ENCODE data around the gene OST4. TPM values are rescaled to one million over a fixed set of nuclear protein-coding genes. Genes with fewer than 3 reads are reported as not detected.
A peak's percentile ranks its signal among the peaks of the same experiment; 100 is the strongest.
"Not testable (repeated sequence)": the region's sequence is repeated elsewhere in the genome, so short reads cannot be mapped to it uniquely, and the experiment has no call there.

OST4 gene
- total RNA-seq (100 to 1,000 TPM; 215 to 466 (median 343) TPM), polyA plus RNA-seq (100 to 1,000 TPM; 335 to 517 TPM)
- long read RNA-seq, donor 1, transcript OST4-203 (3 exons, 561 nt), result major isoform, 158 of 164 reads
- long read RNA-seq, donor 1, partial matches to known transcripts, result 0 of 164 reads
- long read RNA-seq, donor 1, other reads (novel, unspliced or antisense), result 2 of 164 reads
- long read RNA-seq, donor 2, transcript OST4-203 (3 exons, 561 nt), result major isoform, 45 of 49 reads
- long read RNA-seq, donor 2, partial matches to known transcripts, result 1 of 49 reads
- long read RNA-seq, donor 2, other reads (novel, unspliced or antisense), result 0 of 49 reads
- long read RNA-seq, donor 3, transcript OST4-203 (3 exons, 561 nt), result major isoform, 122 of 129 reads
- long read RNA-seq, donor 3, partial matches to known transcripts, result 3 of 129 reads
- long read RNA-seq, donor 3, other reads (novel, unspliced or antisense), result 1 of 129 reads

DNA sequence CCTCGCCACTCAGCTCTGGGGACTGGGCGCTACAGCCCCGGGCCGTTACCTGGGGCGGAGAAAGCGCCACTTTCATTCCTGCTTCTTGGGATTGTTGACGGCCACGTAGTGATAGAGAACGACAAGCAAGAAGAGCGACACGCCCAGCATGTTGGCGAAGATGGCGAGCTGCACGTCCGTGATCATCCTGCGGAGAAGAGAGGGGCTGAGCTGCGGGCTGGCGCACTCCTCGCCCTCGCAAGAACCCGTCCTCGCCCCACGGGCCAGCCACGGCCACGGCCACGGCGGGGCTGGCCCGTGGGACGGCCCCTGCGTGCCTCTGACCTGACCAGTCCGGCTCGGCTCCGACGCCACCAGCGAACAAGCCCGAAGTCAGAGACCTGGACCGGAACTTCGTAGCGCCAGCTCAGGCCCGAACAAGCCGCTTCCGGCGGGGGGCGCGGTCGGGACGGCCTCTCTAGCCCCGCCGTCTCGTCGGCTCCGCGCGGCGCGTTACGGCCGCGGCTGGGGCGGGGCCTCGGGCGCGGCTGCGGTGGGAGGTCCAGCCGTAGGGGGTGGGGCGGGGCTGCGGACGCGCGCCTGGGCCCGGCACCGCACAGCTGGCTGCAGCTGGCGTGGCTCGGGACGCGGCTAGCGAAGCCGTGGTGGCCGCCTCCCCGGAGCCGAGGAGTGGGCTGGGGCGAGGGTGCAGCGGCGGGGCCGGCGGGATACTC lies at the start of gene OST4:
Gene OST4 (minus strand): TSS at position 378 of the 713 bp plus-strand sequence.
- intact Hi-C loops (cut with DNase I), result loop anchor here in 4 of 10 donors (1.0 to 5.0 kb wide), 4 partner anchors 20 to 39 kb away; partner anchors contain the start of genes AGBL5 (in 2 of the 4) and TMEM214 (in 1 of the 4)
- ATAC-seq, result peak; percentile 77 to 95 (median 92)
- H3K4me3 ChIP-seq, result peak within 1 kb of the TSS; percentile 55 to 99 (median 89)
- 0% methylated on average over 5 to 86 of the region's 86 CpGs for WGBS, 4 donors
- peaks cover 3 to 72% (median 48%) of the 10 kb centered on the region in 12 donors for H3K4me1 ChIP-seq
- TF ChIP-seq POLR2A (IDR thresholded peaks at IDR 0.05), result peak in 1 of 2 donors; percentile 77
- TF ChIP-seq, protein P1, sequence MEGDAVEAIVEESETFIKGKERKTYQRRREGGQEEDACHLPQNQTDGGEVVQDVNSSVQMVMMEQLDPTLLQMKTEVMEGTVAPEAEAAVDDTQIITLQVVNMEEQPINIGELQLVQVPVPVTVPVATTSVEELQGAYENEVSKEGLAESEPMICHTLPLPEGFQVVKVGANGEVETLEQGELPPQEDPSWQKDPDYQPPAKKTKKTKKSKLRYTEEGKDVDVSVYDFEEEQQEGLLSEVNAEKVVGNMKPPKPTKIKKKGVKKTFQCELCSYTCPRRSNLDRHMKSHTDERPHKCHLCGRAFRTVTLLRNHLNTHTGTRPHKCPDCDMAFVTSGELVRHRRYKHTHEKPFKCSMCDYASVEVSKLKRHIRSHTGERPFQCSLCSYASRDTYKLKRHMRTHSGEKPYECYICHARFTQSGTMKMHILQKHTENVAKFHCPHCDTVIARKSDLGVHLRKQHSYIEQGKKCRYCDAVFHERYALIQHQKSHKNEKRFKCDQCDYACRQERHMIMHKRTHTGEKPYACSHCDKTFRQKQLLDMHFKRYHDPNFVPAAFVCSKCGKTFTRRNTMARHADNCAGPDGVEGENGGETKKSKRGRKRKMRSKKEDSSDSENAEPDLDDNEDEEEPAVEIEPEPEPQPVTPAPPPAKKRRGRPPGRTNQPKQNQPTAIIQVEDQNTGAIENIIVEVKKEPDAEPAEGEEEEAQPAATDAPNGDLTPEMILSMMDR (IDR thresholded peaks at IDR 0.05), result peak in 2 of 12 donors; percentile 30 to 40
- peaks cover 0 to 39% (median 32%) of the 10 kb centered on the region in 9 donors for H3K36me3 ChIP-seq
- peak within 1 kb of the TSS; percentile 62 to 99 (median 96) for H3K27ac ChIP-seq
- DNase-seq, result peak; percentile 95 to 97 (median 96)
- no peaks in the 10 kb centered on the region for H3K9me3 ChIP-seq
- H3K27me3 ChIP-seq, result no peaks in the 10 kb centered on the region

DNA sequence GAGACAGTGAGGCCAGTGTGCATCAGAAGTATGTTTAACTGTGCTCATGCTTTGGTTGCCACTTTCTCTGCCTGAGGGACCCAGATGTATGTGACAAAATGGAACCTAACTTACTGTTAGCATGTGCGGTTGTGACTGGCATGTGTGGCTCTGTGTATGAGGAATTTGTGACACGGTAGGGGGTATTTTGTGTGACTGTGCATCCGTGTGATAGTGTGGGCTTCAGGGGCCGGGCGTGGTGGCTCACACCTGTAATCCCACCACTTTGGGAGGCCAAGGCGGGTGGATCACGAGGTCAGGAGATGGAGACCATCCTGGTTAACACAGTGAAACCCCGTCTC lies 47.8 kb upstream of the OST4 start:
- intact Hi-C loops (cut with DNase I); H3K27ac ChIP-seq; H3K36me3 ChIP-seq; H3K9me3 ChIP-seq; DNase-seq; ATAC-seq: not testable (repeated sequence)
- Histone ChIP-seq H3K4me3 (peak overlapping the region in 8 of 12 donors; percentile 14 to 51 (median 42)), H3K4me1 (peaks cover 0 to 25% (median 13%) of the 10 kb centered on the region in 12 donors), H3K27me3 (peaks cover 0 to 28% (median 17%) of the 10 kb centered on the region in 9 donors)
- 80 to 88% (median 84%) methylated on average over 8 of the region's 8 CpGs for WGBS, 4 donors

DNA sequence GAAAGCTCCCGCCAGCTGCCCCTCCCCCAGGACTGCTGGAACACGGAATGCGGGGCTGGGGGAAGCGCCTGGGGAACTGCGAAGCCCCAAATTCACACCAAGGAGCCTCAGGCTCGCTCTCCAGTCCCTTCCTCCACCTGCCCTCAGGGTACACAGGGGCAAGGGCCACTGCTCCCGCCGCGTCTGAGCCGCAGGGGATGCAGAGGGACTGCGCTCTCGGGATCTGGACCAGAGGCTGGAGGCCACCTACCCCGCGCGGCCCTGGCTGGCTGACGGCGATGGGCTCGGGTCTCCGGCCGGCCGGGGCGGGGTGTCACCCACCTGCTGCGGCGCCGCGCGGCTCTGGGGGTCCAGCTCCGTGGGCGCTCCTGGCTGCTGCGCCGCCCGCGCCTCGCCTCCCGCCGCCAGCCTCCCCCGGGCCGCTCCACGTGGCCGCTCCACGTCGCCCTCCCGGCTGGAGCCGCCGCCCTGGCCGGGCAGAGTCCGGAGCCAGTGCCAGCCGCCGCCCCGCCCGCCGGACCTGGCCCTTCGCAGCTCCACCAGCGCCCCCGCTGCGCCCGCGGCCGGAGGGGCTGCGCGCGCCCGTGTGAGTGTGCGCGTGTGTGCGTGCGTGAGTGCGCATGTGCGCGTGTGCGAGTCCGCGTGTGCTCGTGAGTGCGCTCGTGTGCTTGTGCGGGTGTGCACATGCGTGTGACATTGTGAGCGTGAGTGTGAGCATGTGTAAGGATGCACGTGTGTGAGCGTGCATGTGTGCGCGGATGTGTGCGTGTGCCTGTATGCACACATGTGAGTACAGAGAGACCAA lies 47.3 kb upstream of the OST4 start, which contains the start of gene CGREF1:
Gene CGREF1 (minus strand): TSS at position 604 of the 805 bp plus-strand sequence. CDS start 14,762 bp downstream, outside the sequence.
- Histone ChIP-seq H3K9me3 (no peaks in the 10 kb centered on the region), H3K4me3 (peak within 1 kb of the TSS in 11 of 12 donors; percentile 14 to 51 (median 39)), H3K27ac (no peak within 1 kb of the TSS), H3K27me3 (peaks cover 0 to 28% (median 17%) of the 10 kb centered on the region in 9 donors), H3K36me3 (no peaks in the 10 kb centered on the region), H3K4me1 (peaks cover 0 to 22% (median 10%) of the 10 kb centered on the region in 12 donors)
- ATAC-seq (peak in 1 of 4 donors; percentile 18), DNase-seq (no peak)
- intact Hi-C loops (cut with DNase I), result no loop called here
- TF ChIP-seq POLR2A (IDR thresholded peaks at IDR 0.05), result no peak
- TF ChIP-seq, protein P1 (IDR thresholded peaks at IDR 0.05), result no peak
- 4 to 18% (median 8%) methylated on average over 21 to 84 of the region's 84 CpGs for WGBS, 4 donors

DNA sequence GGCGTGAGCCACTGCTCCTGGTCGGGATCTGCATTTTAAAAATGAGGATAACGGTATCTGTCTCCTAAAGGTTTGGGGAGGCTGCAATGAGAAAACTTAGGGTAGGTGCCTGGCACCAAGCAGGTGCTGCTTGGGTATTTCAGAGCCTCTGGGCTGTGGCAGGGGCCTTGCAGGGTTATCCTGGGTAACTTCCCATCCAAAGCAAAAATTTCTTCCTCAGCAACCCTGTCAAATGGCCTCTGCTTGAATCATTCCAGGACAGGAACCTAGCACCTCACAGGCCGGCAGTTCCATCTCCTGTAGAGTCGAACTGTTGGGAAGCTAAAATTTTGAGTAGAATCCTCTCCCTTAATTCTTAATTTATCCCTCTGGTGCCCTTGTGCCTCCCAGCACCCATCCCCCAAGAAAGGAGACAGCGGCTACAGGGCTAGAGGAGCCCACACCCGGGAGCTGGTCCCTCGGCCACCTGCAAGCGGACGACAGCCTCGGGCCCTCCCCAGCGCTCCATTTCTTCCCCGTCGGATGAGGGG lies 46.6 kb upstream of the OST4 start:
- Histone ChIP-seq H3K27ac (no peak overlapping the region), H3K9me3 (no peaks in the 10 kb centered on the region), H3K36me3 (no peaks in the 10 kb centered on the region), H3K27me3 (peaks cover 0 to 28% (median 17%) of the 10 kb centered on the region in 9 donors), H3K4me1 (peaks cover 0 to 18% (median 8%) of the 10 kb centered on the region in 12 donors), H3K4me3 (peak overlapping the region in 10 of 12 donors; percentile 14 to 51 (median 40))
- 22 to 62% (median 24%) methylated on average over 3 to 14 of the region's 14 CpGs for WGBS, 4 donors
- intact Hi-C loops (cut with DNase I), result no loop called here
- ATAC-seq (no peak), DNase-seq (no peak)
- TF ChIP-seq, protein P1 (IDR thresholded peaks at IDR 0.05), result no peak
- no peak for TF ChIP-seq POLR2A (IDR thresholded peaks at IDR 0.05)
